HTR-8/SVneo (cell line): ENCODE results near the gene MARK4.
"Not testable (repeated sequence)": the region's sequence is repeated elsewhere in the genome, so short reads cannot be mapped to it uniquely, and the experiment has no call there.

ENCODE experiments used
- DNase-seq: peaks from one replicate; pipeline ENCODE4 v3.0.0; 2011; ENCODE audit warnings: low spot score, mixed read lengths; ENCODE audit not compliant: insufficient read length
- FAIRE-seq: peaks from 2 replicates; lab custom pipeline; 2011; peaks lifted over from hg19 to GRCh38; lab: Jason Lieb, UNC

The MARK4 gene

DNA sequence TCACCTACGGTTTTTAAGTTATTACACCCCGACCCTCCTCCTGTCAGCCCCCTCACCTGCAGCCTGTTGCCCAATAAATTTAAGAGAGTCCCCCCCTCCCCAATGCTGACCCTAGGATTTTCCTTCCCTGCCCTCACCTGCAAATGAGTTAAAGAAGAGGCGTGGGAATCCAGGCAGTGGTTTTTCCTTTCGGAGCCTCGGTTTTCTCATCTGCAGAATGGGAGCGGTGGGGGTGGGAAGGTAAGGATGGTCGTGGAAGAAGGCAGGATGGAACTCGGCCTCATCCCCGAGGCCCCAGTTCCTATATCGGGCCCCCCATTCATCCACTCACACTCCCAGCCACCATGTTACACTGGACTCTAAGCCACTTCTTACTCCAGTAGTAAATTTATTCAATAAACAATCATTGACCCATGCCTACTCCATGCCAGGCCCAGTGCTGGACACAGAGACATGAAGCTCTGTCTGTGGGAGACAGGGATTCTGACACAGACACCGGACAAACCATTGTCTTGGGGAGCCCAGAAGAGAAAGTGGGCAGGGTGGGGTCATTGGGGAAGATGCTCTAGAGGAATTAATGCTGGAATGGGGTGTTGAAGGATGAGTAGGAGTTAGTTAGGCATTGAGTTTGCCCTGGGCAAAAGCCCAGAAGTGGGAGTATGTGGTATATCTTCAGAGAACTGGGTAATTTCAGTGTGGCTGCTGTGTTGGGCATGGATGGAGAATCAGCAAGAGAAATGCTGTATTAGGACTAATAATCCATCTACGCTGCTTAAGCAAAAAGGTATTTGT, 52.4 kb downstream of the MARK4 start:
- no peak for FAIRE-seq
- no peak for DNase-seq

DNA sequence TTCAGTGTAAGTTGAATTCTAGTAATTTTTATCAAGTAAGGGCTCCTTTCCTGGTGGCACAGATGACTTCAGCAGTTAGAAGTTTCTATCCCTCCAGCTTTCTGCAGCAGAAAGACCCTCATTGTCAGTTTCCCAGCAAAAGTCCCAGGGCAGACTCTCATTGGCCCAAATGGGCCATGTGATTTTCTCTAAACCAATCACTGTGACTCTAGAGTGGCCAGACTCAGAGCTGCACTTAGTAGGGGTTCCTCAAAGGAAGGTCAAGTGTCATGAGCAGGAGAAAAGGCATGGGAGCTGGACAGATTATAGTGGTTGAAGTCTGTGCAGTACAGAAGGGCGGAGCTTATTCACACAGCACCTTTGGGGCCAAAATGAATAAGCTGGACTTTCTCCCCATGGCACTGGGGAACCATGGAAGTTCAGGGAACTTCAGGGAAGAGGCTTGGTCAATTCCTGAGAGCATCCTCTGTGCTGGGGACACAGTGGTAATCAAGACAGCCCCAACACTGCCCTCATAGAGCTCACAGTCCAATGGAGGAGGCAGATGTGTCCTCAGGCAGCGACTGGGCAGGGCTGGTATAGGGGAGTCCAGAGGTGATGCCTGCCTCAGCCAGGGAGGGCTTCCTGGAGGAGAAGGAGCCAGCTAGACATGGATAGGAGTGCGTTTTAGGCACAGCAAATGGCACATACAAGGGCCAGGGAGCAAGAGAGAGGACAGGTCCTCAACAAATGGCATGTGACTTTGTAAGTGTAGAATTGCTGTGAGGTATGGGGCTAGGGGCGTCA, 53.3 kb downstream of the MARK4 start:
- no peak for DNase-seq
- FAIRE-seq, result no peak

DNA sequence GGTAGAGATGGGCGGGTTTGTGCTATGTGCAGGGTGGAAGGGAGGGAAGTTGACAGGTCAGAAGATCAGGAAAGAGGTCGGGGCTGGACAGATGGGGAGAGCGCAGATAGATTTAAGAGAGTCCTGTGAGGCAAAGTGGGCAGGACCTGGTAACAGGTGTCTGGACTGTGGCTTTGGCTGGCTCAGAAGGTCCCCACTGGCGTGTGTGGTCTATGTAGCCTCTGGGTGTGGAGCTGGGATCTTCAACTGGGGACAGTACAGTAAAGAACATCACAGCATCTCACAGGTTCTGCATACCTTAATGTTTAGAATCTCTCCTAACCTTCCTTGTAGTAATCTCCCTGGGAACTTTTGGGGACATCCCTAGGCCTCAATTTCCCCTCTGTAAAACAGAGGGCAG, 53.9 kb downstream of the MARK4 start:
- FAIRE-seq, result no peak
- no peak for DNase-seq

DNA sequence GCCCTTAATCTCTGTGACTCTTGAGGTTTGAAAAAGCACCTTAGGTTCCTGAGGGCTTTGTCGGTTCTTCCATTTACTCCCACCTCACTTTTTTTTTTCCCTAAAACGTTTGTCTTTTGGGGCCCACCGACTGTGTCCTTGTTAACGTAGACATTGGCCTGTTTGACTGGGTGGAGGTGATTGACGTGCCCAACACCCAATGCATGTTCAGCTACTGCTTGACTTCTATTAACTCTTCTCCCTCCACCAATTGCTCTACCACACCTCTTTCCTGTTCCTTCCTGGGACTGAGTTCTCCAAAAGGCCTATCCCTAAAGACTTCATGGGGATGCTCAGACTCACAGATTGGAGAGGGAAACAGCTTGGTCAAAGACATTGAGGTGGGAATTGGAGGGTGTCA, 54.4 kb downstream of the MARK4 start:
- no peak for DNase-seq
- no peak for FAIRE-seq

DNA sequence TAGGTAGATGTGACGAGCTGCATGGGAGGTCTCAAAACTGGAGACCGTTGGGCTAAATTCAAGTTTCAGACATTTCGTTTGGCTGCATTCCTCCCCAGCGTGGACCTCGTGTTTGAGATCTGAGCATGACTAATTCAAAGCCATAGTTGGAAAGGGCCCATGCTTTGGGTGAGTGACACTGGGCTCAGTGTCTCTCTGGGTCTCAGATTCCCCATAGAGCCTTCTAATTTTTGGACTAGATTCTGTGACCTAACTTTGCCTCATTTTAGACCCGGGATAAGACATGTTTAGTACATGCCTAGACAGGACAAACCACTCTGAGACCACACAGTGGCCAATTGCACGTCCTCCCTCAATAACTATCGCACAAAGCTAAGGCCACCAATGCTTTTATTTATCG, 55.0 kb downstream of the MARK4 start:
- no peak for DNase-seq
- FAIRE-seq, result peak; percentile 13

DNA sequence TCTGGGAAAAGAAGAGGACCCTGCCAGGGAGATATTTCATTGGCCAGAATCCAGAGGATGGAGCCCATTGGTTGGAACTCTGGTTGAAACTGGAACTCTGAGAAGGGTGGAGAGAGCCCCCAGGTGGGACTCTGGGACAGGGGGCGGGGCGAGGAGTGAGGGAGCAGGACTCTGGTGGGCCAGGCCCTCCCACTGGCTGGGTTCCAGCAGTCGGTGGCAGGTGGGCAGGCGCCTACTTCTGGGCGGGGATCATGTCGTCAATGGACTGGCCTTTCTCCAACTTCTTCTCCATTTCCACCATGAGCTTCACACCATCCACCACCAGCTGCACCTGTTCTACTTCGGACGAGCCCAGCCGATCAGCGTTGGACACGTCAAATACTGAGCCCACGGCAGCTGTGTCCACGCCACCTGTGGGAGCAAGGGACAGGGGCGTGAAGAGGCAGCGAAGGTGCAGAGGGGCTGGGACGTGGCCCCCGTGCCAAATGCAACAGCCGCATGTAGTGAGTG, 55.5 kb downstream of the MARK4 start:
- DNase-seq (no peak), FAIRE-seq (no peak)

DNA sequence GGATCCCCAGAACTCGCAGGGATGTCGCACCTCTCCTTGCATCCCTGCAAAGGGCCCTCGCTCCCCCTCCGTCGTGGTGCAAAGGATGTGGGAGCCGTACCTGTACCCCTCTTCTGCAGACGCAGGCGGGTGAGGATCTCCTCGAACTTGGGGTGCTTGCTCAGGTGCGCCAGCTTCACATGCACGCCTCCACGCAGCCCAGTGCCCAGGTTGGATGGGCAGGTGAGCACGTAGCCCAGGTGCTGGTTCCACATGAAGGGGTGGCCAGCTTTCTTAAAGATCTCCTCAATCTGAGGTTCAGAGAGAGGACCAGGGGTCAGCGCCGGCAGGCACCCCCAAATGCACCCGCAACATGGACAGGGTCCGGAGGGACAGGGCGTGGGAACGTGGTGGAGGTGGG, 56.3 kb downstream of the MARK4 start:
- FAIRE-seq (no peak), DNase-seq (no peak)

DNA sequence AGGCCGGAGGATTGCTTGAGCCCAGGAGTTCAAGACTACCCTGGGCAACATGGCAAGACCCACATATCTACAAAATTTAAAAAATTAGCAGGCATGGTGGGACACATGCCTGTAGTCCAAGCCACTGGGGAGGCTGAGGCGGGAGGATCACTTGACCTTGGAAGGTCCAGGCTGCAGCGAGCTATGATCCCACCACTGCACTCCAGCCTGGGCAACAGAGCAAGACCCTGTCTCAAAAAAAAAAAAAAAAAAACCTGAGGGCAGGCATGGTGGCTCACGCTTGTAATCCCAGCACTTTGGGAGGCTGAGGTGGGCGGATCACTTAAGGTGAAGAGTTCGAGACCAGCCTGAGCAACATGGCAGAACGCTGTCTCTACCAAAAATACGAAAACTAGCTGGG, 58.3 kb downstream of the MARK4 start:
- FAIRE-seq, DNase-seq: not testable (repeated sequence)

DNA sequence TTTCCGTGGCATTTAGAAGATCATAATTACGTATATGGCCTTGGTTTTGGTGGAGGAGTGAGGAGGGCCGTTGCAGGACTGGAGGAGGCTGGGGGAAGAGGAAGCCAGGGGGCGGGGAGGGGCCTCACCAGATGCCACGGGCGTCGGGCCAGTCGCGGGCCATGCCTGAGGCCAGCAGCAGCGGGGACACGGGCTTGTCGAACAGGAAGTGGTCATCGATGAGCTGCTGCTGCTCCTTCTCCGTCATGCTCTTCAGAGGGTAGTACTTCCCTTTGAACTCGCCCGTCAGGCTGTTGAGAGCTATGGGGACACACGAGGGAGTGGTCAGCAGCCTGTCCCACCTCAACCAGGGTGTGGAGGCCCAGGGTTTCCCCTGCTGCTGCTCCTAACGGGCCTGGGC, 60.5 kb downstream of the MARK4 start:
- DNase-seq, result no peak
- FAIRE-seq, result no peak

DNA sequence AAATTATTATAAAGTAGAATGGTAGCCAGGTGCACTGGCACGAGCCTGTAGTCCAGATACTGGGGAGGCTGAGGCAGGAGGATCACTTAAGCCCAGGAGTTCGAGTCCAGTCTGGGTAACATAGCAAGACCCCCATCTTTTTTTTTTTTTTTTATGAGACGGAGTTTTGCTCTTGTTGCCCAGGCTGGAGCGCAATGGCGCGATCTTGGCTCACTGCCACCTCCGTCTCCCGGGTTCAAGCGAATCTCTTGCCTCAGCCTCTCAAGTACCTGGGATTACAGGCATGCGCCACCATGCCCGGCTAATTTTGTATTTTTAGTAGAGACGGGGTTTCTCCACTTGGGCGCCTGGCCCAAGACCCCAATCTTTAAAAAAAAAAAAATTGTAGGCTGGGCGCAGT, 61.2 kb downstream of the MARK4 start:
- FAIRE-seq, result not testable (repeated sequence)

DNA sequence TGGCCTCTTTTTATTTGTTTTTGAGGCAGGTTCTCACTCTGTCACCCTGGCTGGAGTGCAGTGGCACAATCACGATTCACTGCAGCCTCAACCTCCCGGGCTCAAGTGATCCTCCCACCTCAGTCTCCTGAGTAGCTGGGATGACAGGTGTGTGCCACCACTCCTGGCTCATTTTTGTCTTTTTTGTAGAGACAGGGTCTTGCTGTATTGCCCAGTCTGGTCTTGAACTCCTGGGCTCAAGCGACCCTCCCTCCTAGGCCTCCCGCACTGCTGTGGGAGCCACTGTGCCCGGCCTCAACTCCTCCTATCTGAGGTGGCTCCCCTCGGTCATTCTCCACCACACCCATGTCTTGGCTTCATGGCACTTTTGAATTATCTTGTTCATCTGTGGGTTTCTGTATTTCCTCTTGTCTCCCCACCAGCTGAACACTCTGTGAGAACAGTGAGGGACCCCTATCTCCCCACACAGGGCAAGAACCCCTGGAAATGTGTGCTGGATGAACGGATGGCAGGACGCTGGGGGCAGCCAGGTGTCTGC, 63.7 kb downstream of the MARK4 start:
- FAIRE-seq (no peak), DNase-seq (no peak)

More for the DNA sequence above, 61.2 kb downstream of the MARK4 start:
- not testable (repeated sequence) for DNase-seq

DNA sequence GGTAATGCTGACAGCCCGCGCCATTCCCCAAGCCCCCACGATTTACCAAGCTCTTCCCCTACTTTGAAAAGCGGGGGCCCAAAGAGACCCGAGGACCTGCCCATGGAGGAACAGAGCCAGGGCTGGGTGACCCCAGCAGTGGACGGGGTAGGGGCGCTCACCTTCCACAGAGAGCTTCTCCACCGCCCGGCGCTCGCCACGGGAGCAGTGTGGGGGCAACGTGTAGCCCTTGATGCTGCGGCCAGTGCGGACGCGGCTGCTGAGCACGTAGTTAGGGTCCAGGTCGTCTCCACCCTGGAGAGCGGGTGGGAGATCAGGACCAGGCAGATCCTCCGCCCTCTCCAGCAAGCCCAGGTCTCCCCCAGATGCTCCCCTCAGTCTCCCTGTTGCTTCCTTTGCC, 64.2 kb downstream of the MARK4 start:
- FAIRE-seq (no peak), DNase-seq (no peak)

DNA sequence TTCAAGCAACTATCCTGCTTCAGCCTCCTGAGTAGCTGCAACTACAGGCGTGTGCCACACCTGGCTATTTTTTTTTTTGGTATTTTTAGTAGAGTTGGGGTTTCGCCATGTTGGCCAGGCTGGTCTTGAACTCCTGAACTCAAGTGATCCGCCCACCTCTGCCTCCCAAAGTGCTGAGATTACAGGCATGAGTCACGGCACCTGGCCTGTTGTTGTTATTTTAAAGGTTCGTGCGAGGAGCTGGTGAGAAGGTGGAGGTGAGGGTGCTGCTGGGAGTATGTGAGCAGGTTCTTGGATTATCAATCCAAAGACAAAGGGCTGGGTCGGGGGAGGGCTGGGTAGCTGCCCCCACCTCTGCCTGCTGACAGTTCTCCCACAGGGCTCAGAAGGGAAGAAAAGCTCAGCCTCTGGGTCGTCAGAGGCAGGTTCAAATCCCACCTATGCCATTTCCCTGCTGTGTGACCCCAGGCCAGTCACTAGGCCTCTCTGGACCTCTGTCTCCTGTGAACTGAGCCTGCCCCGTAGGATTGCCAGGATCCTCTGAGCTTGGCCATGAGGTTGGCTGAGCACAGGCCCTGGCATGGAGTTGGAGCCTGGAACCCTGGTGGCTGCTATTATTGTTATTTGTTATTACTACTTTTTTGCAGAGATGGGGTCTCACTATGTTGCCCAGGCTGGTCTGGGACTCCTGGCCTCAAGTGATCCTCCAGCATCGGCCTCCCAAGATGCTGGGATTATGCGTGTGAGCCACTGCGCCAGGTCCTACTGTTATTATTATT, 70.1 kb downstream of the MARK4 start:
- FAIRE-seq, result no peak
- no peak for DNase-seq

DNA sequence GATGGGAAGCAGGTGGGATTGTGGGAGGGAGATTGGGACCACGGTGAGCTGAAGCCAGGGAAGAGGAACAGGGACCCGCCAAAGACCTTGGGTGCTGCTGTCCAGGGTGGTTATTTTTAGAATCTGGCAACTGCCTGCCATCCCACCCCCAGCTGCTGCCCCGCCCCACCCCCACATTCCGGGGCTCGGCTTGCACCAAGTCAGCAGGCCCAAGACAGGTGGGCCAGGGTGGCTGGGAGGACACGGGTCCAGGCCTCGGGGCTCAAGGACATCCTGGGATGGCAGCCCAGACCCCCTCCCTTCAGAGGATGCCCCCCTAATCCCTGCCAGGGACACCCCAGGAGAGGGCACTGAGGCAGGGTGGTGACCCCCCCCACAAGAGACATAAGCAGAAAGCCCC, 70.8 kb downstream of the MARK4 start:
- no peak for FAIRE-seq
- DNase-seq, result no peak

DNA sequence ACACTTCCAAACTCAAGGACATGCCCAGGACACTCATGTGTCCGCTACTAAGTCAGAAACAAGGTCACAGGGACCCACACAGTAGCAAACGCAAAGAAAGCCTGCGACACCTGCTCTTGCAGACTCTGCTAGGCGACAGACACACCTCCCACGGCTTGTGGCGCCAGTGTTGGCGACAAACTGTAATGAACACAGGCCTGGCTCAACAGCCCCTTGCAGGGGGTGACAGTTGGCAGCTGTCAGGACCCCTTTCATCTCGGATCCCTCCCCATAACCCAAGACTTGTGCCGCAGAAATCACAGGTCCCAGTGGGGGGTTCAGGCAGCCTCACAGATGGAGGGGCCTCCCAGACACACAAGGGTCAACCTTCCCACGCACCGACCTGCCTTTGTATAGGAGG, 71.2 kb downstream of the MARK4 start:
- no peak for DNase-seq
- FAIRE-seq, result no peak

DNA sequence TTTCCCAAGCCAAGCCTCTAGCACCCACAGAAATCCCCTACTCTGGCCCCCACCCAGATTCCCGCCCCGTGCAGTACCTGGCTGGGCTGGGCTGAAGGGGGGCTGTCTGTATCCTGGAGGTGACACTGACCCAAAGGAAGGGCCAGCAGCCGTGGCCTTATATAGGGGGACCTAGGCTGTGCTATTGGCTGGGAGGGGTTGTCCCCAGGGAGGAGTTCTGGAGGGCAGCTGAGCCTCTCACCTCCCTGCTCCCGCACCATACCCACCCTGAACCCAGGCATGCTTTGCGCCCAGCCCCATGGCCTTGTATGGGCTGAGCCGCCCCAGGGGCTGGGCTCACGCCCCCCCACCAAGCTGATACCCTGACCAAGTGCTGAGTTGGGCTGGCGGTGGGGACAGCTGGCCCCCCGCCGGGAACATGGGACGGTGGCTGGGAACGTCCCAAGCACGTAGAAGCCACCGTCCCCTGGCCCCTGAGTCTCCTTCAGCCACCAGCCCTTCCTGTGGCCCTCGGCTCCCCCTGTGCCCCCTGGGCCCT, 71.7 kb downstream of the MARK4 start, which contains the start of gene CKM:
CKM (minus strand) TSS at position 132 of the 538 bp plus-strand sequence. CDS start 3,162 bp downstream, outside the sequence.
- FAIRE-seq (no peak), DNase-seq (no peak)

DNA sequence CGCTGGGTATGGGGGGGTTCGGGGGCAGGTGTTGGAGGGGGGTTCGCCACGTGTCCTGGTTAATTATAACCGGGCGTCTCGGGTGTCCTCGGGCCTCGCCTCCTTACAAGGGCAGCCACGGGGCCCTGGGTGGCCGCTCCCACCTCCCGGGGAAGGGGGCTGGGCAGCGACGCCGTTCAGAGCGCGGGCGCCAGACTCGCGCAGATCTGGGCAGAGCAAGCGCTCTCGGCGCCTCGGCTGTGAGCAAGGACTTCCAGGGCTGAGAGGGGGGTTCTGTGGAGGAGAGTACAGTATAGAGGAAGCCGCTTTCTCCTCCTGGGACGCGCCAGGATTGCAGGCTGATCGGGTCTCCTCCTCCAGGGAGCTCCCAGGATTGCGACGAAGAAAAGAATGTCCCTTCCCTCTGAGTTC, 72.6 kb downstream of the MARK4 start:
- no peak for DNase-seq
- no peak for FAIRE-seq

DNA sequence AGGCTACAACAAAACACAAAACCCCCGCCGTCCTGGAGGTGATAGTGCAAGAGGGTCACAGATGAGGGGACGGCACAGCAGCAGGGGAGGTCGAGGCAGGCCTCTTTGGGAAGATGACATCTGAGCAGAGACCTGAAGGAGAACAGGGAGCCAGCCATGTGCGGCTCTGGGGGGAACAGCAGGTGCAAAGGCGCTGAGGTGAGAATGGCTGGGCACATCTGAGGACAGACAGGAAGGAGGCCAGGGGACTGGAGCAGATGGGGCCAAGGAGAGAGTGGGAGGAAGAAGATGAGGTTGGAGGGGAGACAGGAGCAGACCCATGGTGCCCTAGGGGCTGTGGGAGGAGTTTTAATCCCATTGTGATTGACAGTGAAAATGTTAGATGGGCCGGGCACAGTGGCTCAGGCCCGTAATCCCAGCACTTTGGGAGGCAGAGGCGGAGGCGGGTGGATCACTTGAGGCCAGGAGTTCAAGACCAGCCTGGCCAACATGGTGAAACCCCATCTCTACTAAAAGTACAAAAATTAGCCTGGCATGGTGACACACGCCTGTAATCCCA, 73.4 kb downstream of the MARK4 start:
- DNase-seq (no peak), FAIRE-seq (no peak)

DNA sequence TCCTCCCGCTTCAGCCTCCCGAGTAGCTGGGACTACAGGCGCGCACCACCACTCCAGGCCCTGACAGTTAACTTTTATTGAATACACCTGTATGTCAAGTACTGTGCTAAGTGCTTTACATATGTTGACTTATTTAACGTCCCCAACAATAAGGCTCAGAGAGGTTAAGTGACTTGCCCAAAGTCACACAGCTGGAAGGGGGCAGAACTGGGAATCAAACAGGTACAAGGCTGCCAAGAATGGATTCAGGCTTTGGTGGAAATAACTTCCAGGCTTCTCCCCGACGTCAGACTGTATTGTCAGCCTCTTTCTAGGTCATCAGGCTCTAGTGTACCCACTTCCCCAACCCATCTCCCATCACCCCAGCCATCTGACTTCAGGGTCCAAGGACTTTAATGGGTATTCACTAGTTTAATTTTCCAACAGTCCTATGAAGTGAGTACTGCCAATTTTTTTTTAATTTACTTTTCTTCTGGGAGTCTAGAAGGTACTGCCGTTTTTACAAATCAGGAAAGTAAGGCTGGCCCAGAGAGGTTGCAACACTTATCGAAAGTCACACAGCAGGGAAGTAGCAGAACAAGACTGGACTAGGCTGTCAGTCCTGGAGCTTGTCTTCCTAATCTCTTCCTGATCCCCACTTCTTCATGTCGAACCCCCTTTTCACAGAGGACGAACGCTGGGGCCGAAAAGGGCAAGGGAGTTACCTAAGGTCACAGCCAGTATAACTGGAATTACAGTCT, 76.5 kb downstream of the MARK4 start:
- DNase-seq (no peak), FAIRE-seq (no peak)
